Spleen (tissue), 11 donors: ENCODE results near the gene NELFA. TPM values are rescaled to one million over a fixed set of nuclear protein-coding genes. Genes with fewer than 3 reads are reported as not detected.

Source experiments
- DNase-seq: peaks from one replicate; pipeline ENCODE4 v3.0.0-alpha.2; 2020
- H3K27ac ChIP-seq, 8 donors: fragments of 200-600 bp; sonication (generic) in 7 of 8; 1 replicate in 4 of 8; 2 replicates in 4 of 8; pipeline versions ENCODE4 v1.5.0 to v1.8.0; 2016 to 2021; ENCODE audit warnings: inconsistent platforms in 4 of 8, mild to moderate bottlenecking in 4 of 8, moderate library complexity in 1 of 8
- H3K27me3 ChIP-seq, 7 donors: fragments of 200-600 bp; sonication (generic) in 6 of 7; replicated peaks in 1 of 7; 1 replicate in 4 of 7; 2 replicates in 3 of 7; pipeline versions ENCODE4 v1.5.0 to v1.8.0; 2016 to 2021; ENCODE audit warnings: inconsistent platforms in 3 of 7, mild to moderate bottlenecking in 1 of 7
- H3K36me3 ChIP-seq, 6 donors: fragments of 200-600 bp; sonication (generic) in 5 of 6; 1 replicate in 4 of 6; 2 replicates in 2 of 6; pipeline versions ENCODE4 v1.5.0 to v1.8.0; 2016 to 2021; ENCODE audit warnings: inconsistent platforms in 2 of 6
- H3K4me1 ChIP-seq, 6 donors: fragments of 200-600 bp; sonication (generic) in 5 of 6; 1 replicate in 3 of 6; 2 replicates in 3 of 6; pipeline versions ENCODE4 v1.5.0 to v1.8.0; 2016 to 2021; ENCODE audit warnings: inconsistent platforms in 3 of 6
- H3K4me3 ChIP-seq, 8 donors: fragments of 200-600 bp; sonication (generic) in 7 of 8; 1 replicate in 4 of 8; 2 replicates in 4 of 8; pipeline versions ENCODE4 v1.5.0 to v1.8.0; 2016 to 2021; ENCODE audit warnings: inconsistent platforms in 4 of 8, mild to moderate bottlenecking in 4 of 8, moderate library complexity in 2 of 8
- H3K9me3 ChIP-seq, 8 donors: fragments of 200-600 bp; sonication (generic) in 7 of 8; 1 replicate in 4 of 8; 2 replicates in 4 of 8; pipeline versions ENCODE4 v1.5.0 to v1.8.0; 2016 to 2021; ENCODE audit warnings: inconsistent platforms in 4 of 8
- POLR2A ChIP-seq, 3 donors: fragments of 450-650 bp; IDR thresholded peaks; one replicate each; pipeline ENCODE4 v1.5.1; 2017; ENCODE audit warnings: antibody characterized with exemption in 3 of 3, mild to moderate bottlenecking in 1 of 3
- POLR2AphosphoS5 ChIP-seq, 3 donors: sonication (generic); formaldehyde crosslinking; IDR thresholded peaks; one replicate each; pipeline ENCODE4 v1.5.1; 2017; ENCODE audit warnings: antibody characterized with exemption in 3 of 3
- WGBS, 5 donors: extraction: QIAGEN DNeasy Blood & Tissue Kit in 3 of 5; methylation state at CpG; one replicate each; pipeline versions ENCODE4 v1.1.5 to v1.1.7; 2013 to 2018; 5-methylcytosine and 5-hydroxymethylcytosine counted together
- intact Hi-C: fragments of 100-400 bp; cut with DNase I; formaldehyde crosslinking; loops from one replicate; pipeline ENCODE4 v1.15.0; 2023; ENCODE audit warnings: low total_unique reads
- polyA plus RNA-seq, 3 donors: library from polyadenylated mRNA; stranded (reverse); fragments of 200-250 nt; gene quantifications; one replicate each; pipeline ENCODE4 v1.2.1, GENCODE V29; 2013
- total RNA-seq, 7 donors: library from RNA; depleted of rRNA in 3 of 7; stranded (reverse); fragments of >200 nt in 3 of 7; fragmentation: NEBNext Ultra II Directional in 4 of 7; extraction: Animal tissue kit (Norgen Biotek cat#: 25700) in 4 of 7; gene quantifications; one replicate each; pipeline versions ENCODE4 v1.1.0 to v1.2.1, GENCODE V29; 2016 to 2021
- TF ChIP-seq, protein P1 (sequence below), 11 experiments: fragments of 200-600 bp in 7 of 11; fragments of 450-650 bp in 4 of 11; sonication (generic) in 4 of 11; IDR thresholded peaks in 8 of 11; conservative IDR thresholded peaks in 3 of 11; 1 replicate in 7 of 11; 2 replicates in 4 of 11; pipeline versions ENCODE4 v1.4.0 to v1.8.0; 2016 to 2021; ENCODE audit warnings: antibody characterized with exemption in 11 of 11, inconsistent platforms in 4 of 11, mild to moderate bottlenecking in 1 of 11
- donor health status: healthy with polysubstance abuse.
- donor health status: DM: no; HTN: no; CAD: no; lungs with moderate emphysema.
- donor health status: DM: no; HTN: no; CAD: no.
- donor health status: Bipolar disorder and iron deficiency.
- donor health status: healthy.
- donor health status: DM: no; HTN: no; CAD: no.
- donor health status: DM: yes; HTN: yes; CAD: no.

NELFA gene
- total and polyA plus RNA-seq, 10 donors, result 19.9 to 36.6 (median 26.5) TPM

DNA sequence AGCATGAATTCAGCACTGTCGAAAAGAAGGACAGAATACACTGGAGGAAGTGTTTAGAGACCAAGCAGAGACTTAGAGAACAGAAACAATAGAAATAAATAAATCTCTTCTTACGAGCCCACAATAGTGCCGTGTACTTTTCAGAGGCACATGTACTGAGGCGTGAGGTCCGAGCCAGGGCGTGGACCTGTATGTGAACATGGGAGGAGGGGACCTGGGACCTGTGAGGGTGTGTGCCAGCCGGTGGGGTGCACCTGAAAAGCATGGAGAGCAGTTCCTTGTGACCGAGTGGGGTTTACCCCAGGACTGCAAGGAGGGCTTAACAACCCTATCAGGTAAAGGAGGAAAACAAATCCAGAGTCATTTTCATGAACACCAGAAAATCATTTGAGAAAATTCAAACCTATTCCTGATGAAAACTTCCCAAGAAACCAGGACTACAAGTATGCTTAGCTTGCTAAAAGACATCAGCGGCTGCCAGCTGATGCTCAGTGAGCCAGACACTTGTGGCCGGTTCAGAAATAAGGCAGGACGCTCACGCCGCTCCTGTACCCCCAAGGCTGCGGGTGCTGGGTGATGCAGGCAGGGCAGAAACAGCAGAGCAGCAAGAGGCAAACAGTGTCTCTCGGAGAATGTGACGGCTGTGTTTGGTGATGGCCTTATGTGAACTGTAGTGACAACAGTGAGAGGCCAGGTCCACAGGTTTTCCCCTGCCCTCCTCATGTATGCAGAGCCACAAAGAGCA lies 37.1 kb downstream of the NELFA start:
- Histone ChIP-seq H3K9me3 (no peaks in the 10 kb centered on the region), H3K4me3 (no peak overlapping the region), H3K27ac (no peak overlapping the region), H3K4me1 (no peaks in the 10 kb centered on the region), H3K36me3 (peaks cover 0 to 97% (median 40%) of the 10 kb centered on the region in 6 donors), H3K27me3 (no peaks in the 10 kb centered on the region)
- 92 to 98% (median 97%) methylated on average over 16 of the region's 16 CpGs for WGBS, 5 donors
- TF ChIP-seq, protein P1, sequence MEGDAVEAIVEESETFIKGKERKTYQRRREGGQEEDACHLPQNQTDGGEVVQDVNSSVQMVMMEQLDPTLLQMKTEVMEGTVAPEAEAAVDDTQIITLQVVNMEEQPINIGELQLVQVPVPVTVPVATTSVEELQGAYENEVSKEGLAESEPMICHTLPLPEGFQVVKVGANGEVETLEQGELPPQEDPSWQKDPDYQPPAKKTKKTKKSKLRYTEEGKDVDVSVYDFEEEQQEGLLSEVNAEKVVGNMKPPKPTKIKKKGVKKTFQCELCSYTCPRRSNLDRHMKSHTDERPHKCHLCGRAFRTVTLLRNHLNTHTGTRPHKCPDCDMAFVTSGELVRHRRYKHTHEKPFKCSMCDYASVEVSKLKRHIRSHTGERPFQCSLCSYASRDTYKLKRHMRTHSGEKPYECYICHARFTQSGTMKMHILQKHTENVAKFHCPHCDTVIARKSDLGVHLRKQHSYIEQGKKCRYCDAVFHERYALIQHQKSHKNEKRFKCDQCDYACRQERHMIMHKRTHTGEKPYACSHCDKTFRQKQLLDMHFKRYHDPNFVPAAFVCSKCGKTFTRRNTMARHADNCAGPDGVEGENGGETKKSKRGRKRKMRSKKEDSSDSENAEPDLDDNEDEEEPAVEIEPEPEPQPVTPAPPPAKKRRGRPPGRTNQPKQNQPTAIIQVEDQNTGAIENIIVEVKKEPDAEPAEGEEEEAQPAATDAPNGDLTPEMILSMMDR (IDR thresholded peaks at IDR 0.05 in 8 of 11, conservative IDR thresholded peaks at IDR 0.05 in 3 of 11), result no peak
- no peak for TF ChIP-seq POLR2AphosphoS5 (IDR thresholded peaks at IDR 0.05)
- no peak for TF ChIP-seq POLR2A (IDR thresholded peaks at IDR 0.05)
- peak; percentile 51 for DNase-seq
- intact Hi-C loops, result no loop called here

- no peaks in the 10 kb centered on the region for H3K27me3 ChIP-seq
- H3K9me3 ChIP-seq, result no peaks in the 10 kb centered on the region
- TF ChIP-seq POLR2A (IDR thresholded peaks at IDR 0.05) (no peak), POLR2AphosphoS5 (IDR thresholded peaks at IDR 0.05) (no peak)
- TF ChIP-seq, protein P1 (IDR thresholded peaks at IDR 0.05 in 8 of 11, conservative IDR thresholded peaks at IDR 0.05 in 3 of 11), result no peak
- H3K4me3 ChIP-seq, result no peak overlapping the region
- intact Hi-C loops, result no loop called here
- peaks cover 0 to 97% (median 34%) of the 10 kb centered on the region in 6 donors for H3K36me3 ChIP-seq
- WGBS, 5 donors, result 93 to 97% (median 94%) methylated on average over 6 of the region's 6 CpGs
- DNase-seq, result no peak
- H3K4me1 ChIP-seq, result no peaks in the 10 kb centered on the region
- H3K27ac ChIP-seq, result no peak overlapping the region
These were observed 37.8 kb downstream of the NELFA start for GRCh38 chr4:1970926-1971325.

DNA sequence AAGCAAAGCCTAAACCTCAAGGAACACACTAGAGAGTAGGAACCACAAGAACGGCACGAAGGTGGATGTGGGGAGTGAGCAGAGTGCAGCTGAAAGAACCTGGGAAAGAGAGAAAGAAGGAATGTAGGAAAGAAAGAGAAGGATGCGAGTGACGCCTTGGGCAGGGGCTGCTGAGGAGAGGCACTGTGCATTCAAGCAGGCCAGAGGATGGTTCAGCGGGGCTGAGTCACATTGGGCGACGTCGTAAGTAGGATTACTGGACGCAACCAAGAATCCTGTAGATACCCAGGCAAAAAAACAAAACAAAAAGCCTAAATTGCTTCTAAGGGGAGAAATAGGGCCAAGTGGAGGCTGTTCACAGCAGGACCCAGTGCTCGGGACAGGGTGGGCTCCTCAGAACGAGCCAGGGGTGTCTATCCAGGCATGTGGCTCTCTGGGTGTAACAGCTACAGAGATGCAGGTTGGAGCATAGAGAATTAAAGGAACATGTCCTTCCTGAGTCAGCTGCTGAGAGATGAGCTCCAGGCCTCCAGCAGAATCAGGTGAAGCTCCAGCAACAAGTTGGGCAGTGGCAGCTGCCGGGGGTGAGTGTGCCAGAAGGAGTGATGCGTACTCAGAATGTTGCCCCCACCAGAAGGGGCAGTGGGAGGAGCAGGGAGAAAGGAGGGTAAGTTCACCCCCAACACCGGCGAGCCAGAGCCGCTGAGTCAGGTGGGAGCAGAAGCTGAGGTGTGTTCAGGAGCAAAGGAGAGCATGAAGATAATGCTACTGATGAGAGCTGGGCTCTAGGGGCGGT lies 38.6 kb downstream of the NELFA start:
- Histone ChIP-seq H3K36me3 (peaks cover 0 to 97% (median 28%) of the 10 kb centered on the region in 6 donors), H3K4me1 (no peaks in the 10 kb centered on the region), H3K9me3 (no peaks in the 10 kb centered on the region), H3K4me3 (no peak overlapping the region), H3K27ac (no peak overlapping the region), H3K27me3 (no peaks in the 10 kb centered on the region)
- TF ChIP-seq, protein P1 (IDR thresholded peaks at IDR 0.05 in 8 of 11, conservative IDR thresholded peaks at IDR 0.05 in 3 of 11), result no peak
- TF ChIP-seq POLR2A (IDR thresholded peaks at IDR 0.05) (no peak), POLR2AphosphoS5 (IDR thresholded peaks at IDR 0.05) (no peak)
- DNase-seq, result peak; percentile 40
- 95 to 98% (median 97%) methylated on average over 17 of the region's 17 CpGs for WGBS, 5 donors
- intact Hi-C loops, result no loop called here
